GM21529 (cell line): Measurements from ENCODE around the gene ITGA11.
"Not testable (repeated sequence)": the region's sequence is repeated elsewhere in the genome, so short reads cannot be mapped to it uniquely, and the experiment has no call there.

ENCODE experiments used
- ATAC-seq: cut with Tn5 transposase; IDR thresholded peaks from one replicate; pipeline ENCODE4 v1.9.1; 2021; ENCODE audit not compliant: unreplicated experiment

ITGA11 gene

GRCh38 chr15:68426116-68426515 is 5.8 kb downstream of the ITGA11 start:
- no peak for ATAC-seq

DNA sequence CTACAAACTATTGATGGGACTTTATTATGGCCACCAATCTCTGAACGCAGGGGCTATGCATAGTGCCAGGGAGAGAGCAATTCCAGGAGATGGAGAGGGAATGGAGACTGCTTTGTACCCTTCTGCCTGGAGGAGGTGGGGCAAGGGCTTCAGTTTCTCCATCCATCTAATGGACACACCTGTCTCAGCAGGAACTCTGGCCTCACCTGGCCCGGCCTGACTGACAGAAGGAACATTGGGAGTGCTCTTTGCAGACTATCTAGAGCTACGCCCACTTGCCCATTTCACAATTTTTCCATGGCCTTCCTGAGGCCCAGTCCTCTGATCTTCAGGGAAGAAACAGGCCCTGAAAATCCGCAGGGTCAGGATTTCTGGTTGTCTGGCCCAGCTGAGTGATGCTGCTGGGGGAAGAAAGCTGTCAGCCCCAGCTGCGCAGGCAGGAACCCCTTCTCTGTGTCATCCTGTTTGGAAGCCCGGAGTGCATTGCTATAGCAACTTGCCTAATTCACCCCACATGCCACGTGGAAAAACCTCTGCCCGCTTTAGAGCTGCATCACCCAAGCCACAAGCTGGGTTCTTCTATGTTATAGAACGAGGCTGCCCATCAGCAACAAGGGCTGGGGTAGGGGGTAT is 6.4 kb downstream of the ITGA11 start:
- ATAC-seq = no peak

DNA sequence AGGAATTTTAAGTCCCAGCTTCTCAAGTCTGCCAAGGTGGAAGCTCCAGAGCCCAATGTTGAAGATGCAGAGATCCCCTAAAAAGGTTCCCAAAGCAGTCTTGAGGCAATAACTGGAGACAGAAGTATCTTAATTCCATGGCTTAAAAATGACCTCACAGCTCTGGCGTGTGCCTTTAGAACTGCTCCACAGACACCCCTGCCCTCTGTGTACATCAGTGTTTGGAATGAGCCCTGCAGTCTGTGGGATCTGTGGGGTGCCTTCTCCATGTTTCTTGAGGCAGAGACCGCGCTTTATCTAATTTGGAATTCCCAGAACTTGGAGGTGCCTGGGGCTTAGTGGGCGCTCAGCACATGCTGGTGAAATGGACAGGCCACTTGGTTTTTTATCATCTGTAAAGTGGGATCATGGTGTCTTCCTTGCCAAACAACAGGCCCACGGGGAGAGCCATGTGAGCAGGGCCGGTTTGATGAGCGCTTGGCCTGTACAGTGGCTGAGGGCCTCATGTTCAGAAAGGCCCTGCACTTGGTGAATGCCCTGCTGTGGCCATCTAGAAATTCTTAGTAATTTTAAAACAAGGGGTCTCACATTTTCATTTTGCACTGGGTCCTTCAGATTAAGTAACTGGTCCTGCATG is 7.1 kb downstream of the ITGA11 start:
- ATAC-seq = no peak

DNA sequence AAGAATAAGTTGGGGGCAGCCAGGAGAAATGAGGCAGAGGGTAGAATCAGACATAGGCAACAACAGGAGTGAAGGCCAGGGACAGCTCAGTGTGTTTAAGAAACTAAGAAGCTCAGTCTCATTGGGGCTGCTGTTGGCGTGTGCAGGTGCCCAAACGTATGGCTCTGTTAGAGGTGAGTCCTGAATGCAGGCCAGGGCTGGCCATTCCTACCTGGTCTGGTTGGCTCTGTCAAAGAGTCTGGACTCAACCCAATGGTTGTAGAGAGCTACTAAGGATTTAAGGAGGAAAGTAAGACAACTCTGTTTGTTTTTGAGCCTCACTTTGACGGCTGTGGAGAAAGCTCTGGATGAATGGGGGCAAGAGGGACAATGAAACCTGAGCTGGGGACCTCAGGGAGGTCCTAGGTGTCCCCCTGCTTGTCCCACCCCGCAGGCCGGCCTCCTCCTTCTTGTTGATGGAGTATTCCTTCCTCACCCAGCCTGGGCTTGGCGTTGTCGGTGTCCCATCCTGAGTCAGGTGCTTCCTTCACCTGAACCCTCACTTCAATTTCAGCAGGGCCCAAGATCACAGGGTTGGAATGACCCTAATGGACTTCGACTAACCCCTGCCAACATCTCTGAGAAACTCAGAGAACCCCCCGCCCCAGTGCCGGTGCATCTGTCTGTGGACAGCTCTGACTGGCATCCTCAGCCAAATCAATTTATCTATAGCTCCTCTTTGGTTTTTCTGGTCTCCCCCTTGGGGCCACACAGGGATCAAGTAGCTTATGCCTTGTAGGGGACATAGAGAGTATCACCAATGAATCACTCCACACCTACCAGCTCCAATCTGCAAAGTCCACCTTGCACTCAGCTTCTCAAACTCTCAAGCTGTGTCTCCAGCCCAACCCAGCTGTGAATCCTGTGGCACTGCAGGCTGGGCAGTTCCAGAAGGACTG is 8.3 kb downstream of the ITGA11 start:
- no peak for ATAC-seq

GRCh38 chr15:68422403-68423145 is 9.4 kb downstream of the ITGA11 start:
- ATAC-seq = not testable (repeated sequence)

GRCh38 chr15:68421798-68422402 is 10.1 kb downstream of the ITGA11 start:
- no peak for ATAC-seq

GRCh38 chr15:68421115-68421551 is 10.8 kb downstream of the ITGA11 start:
- ATAC-seq = no peak

- no peak for ATAC-seq
Measured at GRCh38 chr15:68420186-68420684, 11.7 kb downstream of the ITGA11 start.

DNA sequence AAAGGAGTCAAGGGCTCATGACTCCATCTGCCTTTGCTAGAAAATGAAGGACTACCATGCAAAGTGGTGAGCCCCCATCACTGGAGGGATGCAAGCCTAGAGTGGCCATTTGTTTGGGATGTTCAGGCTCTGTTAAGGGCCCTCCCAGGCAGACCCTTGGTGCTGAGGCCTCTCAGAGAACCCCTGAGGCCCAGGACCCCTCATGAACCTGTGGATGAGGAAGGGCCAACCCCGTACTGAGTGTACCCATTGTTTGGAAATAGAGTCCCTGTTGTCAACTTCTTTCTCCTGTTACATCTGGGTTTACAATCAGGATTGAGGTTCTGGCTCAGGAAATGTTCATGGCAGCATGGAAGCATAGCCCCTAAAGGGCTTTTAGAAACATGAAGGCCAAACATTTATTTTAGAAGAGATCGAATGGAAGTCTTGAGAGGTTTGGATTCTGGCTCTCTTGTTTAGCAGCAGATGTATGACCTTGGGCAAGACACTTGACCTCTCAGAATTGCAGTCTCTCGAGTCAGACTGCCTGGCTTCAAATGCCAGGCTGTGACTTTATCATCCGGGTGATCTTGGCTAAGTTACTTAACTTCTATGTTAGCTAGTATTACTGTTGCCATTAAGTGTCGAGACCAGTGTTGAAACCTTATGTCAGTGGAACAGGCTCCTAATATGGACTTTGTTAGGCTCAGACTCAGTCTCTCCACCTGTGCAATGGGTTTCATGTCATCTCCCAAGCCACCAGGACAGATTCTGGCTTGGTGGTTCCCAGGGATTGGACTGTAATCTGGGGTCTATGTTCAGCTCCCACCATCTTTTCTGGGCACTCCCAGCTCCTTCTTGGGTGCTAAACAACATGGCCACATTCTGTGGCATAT is 12.4 kb downstream of the ITGA11 start:
- ATAC-seq = no peak

DNA sequence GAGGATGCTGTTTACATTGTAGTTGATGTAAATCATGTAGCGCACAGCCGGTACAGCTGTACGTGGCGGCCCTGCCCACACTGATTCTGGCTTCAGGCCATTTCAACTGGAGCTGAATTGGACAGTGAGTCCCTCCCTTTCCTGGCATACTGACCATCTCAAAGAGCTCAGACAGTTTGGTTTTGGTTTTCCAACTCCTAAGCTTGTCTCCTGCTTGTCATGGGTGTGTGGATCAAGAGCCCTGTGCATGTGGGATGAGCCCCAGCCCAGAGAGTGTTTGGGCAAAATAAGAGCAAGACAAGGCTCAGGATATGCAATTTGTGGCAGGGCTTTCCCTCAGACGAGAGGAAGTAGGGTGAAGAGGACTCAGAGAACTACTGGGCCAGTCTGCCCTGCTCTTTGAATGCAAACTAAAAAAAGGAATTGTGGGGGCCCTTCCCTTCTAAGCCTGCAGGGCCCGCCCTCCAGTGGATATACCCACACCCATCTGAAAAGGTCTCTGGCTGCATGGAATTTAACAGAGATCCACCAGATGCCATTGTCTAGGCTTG is 13.3 kb downstream of the ITGA11 start:
- ATAC-seq = no peak

GRCh38 chr15:68417897-68418296 is 14.1 kb downstream of the ITGA11 start:
- no peak for ATAC-seq

GRCh38 chr15:68417051-68417450 is 14.9 kb downstream of the ITGA11 start:
- no peak for ATAC-seq

DNA sequence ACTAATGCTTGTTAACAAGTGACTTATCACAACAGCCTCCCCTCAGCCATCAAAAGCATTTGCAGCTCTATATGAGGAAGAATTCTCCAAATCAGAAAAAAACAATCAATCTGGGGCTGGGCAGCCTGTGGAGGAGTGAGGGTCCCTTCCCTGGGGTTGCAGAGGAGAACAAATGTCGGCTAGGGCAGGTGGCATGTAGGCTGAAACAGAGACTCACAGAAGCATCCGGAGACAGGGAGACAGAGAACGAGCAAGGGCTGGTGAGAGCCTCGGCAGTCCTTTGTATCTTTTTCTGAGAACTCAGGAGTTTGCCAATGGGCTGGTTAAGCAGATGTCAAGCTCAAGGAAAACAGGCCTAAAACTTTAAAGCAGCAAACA is 15.8 kb downstream of the ITGA11 start:
- ATAC-seq = no peak

DNA sequence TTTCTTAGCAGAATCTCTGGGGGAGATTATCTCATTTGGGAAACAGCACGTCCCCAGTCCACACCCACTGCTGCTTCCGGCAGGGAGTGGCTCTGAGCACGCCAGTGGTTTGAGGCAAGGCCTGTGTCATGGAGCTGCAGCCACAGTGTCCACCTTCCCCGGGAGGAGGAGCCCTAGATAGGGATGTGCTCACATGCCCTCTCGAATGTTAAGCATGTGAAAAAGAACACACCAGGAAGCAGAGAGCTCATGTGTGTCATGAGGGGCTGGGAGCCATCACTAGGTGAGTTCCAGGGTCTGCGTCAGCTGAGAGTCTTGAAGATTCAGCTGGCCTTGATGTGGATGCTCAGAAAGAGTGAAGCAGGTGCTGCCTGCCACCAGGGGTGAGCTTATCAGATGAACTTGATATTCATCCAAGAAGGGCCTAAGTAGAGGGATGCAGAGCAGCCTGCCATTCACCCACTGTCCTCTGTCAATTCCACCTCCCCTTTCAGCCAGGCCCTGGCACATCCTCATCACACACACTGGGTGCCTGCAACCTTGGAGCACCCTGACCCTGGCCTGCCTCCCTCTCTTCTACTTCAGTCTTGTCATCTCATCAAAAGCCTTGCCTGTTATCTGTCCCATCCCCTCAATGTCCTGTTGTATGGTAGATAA is 16.3 kb downstream of the ITGA11 start:
- ATAC-seq = no peak

DNA sequence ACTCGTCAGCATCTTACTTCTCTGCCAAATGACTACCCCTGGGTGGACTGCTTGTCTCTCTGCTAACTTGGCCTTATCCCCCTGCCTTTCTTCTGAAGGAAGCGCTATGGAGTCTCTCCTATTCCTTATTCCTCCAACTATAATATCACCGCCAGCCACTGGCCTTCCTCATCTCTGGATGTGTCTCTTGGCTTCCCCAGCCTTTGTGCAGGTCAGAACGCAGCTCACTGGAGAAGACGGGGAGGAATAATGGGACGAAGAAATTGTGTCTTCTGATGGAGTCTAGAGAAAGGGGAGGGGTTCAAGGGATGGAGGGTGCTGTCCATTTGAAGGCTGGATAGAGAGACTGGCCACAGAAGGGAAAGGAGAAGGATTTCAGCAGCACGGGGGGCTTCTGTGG is 16.9 kb downstream of the ITGA11 start:
- no peak for ATAC-seq

DNA sequence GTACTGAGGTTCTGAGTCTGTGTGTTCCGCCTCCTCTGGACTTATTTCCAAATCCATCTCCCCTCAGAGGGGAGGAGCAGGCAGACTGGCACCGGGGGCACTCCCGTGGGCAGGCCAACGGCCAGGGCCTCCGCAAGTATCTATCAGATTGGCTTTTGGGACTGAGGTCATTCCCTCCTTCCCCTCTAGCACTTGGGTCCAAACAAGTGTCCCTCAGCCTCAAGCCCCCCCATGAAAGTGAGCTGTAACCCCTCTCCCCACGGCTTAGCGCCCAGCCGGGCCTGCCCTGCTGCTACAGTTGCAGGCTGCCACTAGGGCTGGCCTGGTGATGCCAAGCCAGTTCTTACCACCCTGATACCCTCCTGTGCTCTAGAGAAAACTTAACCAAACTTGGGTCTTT is 17.4 kb downstream of the ITGA11 start:
- ATAC-seq = no peak

DNA sequence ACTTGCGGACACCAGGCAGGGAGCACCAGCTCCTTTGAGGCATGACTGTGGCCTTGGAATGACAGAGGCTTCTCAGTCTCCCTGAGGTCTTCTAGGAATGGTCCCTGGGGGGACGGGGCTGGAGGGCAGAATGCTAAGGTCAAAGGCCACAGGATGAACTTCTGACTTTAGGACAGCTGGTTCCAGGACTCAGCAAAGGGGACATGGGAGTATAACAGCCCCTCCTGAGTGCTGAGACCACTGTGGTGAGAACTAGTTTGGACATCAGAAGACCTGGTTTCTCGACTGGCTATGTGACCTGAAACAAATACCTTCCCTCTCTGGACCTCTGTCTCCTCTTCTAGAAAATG is 17.8 kb downstream of the ITGA11 start:
- ATAC-seq = no peak

GRCh38 chr15:68413363-68414205 is 18.4 kb downstream of the ITGA11 start:
- ATAC-seq = no peak
